NCI-H345 treated with DMSO at 0.1 percent for 48 hours (cell line): ENCODE data around the gene NLRP7.
"Not testable (repeated sequence)": the region's sequence is repeated elsewhere in the genome, so short reads cannot be mapped to it uniquely, and the experiment has no call there.

Experiments used
- DNase-seq: peaks from one replicate; lab custom pipeline; 2025; ENCODE audit not compliant: unreplicated experiment; lab: John Stamatoyannopoulos, UW

NLRP7 gene

DNA sequence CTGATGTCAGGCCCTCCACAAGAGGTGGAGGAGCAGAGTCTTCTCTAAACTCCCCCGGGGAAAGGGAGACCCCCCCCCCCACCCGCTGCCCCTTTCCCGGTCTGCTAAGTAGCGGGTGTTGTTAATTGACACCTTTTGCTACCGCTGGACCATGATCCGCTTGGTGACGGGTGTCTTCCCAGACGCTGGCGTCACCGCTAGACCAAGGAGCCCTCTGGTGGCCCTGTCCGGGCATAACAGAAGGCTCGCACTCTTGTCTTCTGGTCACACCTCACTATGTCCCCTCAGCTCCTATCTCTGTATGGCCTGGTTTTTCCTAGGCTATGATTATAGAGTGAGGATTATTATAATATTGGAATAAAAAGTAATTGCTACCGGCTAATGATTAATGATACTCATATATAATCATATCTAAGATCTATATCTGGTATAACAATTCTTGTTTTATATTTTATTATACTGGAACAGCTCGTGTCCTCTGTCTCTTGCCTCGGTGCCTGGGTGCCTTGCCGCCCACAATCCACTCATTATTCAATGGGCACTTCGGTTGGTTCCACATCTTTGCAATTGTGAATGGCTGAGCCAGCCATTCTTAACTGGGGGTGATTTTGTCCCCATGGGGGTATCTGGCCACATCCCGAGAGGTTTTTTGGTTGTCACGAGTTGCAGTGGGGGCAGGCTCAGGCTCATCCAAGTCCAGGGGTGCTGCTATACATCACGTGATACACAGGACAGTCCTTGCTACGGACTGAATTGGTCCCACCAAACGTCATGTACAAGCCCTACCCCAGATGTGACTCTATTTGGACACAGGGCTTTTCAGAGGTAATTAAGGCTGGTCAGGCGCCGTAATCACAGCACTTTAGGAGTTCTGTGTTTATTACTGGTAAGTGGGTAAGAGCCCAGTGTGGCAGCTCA lies 27.4 kb downstream of the NLRP7 start:
- DNase-seq, result not testable (repeated sequence)

DNA sequence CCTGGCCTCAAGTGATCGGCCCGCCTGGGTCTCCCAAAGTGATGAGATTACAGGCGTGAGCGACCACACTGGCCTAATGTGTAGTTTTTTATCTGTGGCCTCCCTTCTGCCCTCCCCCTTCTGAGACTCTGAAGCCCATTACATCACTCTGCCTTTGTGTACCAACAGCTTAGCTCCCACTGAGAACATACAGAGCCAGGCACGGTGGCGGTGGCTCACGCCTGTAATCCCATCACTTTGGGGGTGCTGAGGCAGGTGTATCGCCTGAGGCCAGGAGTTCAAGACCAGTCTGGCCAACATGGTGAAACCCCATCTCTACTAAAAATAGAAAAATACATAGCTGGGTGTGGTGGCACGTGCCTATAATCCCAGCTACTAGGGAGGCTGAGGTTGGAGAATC lies 28.8 kb downstream of the NLRP7 start:
- DNase-seq, result no peak

- no peak for DNase-seq
Measured at GRCh38 chr19:54916822-54917221, 30.5 kb downstream of the NLRP7 start.

DNA sequence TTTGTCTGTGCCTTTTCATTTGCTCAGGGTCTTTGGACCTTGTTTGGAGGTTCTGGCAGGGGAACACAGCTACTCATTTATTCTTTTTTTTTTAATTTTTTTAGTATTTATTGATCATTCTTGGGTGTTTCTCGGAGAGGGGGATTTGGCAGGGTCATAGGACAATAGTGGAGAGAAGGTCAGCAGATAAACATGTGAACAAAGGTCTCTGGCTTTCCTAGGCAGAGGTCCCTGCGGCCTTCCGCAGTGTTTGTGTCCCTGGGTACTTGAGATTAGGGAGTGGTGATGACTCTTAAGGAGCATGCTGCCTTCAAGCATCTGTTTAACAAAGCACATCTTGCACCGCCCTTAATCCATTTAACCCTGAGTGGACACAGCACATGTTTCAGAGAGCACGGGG lies 39.4 kb downstream of the NLRP7 start:
- not testable (repeated sequence) for DNase-seq

DNA sequence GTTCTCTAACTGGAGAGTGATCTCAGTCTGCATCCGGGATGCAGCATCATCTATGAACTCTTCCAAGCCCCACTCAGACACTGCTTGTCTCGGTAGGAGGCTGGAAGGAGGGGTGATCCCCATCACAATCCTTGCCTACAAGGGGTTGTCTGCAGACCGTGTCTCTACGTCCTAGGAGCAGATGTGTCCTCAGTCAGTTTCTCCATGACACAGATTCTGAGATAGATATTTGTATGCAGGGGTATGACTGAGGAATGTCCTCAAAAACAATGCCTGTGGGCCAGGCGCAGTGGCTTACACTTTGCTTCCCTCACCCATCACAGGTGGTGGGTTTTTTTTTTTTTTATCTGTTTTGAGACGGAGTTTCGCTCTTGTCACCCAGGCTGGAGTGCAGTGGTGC lies 40.5 kb downstream of the NLRP7 start:
- no peak for DNase-seq

DNA sequence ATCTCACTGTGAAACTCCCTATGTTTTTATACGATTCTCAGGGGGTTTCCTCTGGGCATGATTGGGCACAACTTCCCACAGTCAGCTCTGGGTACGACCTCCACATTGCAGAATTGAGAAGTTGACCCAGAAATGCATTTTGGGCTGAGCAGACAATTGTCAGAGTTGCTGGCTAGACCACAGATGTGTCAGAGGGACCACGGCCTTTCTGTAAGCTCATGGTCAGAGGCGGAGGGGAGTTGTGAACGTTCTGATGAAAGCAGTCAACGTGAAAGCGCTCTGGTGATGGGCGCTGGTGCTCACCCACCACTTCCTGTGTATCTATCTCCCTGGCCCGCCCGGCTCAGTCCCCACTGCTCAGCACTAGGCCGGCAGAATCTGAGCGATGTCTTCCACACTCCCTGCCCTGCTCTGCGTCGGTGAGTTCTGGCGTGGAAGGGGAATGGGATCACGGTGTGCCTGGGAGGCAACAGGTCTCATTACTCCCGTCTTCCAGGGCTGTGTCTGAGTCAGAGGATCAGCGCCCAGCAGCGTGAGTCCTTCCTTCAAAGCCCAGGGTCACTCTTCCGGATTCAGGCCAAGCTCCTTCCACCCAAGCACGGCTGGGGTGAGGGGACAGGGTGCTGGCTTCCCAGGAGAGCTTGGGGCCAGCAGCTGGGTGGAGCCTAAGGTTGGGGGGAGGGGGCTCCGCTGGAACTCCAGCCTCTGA lies 41.4 kb downstream of the NLRP7 start, which contains the start of gene NCR1:
Gene NCR1, plus strand, starts transcription at position 346 of the 709 bp plus-strand sequence. Its CDS starts 40 bp downstream, at position 386.
- no peak for DNase-seq

GRCh38 chr19:54905421-54905802 lies 41.9 kb downstream of the NLRP7 start:
- DNase-seq, result no peak

DNA sequence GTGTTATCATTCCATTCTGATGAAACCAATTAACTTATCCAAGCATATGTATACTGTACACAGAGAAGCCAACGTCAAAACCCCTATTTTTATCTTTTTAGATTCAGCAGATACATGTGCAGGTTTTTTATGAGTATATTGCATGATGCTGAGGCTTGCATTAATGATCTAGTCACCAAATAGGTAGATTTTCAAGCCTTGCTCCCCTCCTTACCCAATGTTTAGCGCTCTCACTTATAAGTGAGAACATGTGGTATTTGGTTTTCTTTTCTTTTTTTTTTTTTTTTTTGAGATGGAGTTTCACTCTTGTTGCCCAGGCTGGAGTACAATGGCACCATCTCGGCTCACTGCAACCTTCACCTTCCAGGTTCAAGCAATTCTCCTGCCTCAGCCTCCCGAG lies 43.1 kb downstream of the NLRP7 start:
- not testable (repeated sequence) for DNase-seq

DNA sequence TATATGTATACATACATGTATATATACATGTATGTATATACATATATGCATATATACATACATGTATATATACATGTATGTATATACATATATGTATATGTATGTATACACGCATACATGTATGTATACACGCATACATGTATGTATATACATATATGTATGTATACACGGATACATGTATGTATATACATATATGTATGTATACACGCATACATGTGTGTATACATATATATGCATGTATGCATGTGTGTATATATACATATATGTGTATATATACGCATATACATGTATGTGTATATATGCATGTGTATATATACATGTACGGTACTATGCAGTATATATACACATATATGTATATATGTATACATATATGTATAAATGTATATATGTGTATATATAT lies 44.0 kb downstream of the NLRP7 start:
- DNase-seq, result no peak

- no peak for DNase-seq
Measured at GRCh38 chr19:54902061-54902460, 45.3 kb downstream of the NLRP7 start.

DNA sequence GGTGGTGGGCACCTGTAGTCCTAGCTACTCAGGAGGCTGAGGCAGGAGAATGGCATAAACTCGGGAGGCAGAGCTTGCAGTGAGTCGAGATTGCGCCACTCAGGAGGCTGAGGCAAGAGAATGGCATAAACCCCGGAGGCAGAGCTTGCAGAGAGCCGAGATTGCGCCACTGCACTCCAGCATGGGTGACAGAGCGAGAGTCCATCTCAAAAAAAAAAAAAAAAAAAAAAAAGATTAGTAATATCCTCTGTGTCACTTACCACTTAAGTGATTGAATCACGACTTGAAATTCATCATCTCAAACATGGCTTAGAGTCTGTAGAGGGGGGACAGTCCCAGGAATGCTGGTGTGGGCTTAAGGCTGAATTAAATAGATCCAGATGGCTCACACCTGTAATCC lies 46.2 kb downstream of the NLRP7 start:
- DNase-seq, result not testable (repeated sequence)

DNA sequence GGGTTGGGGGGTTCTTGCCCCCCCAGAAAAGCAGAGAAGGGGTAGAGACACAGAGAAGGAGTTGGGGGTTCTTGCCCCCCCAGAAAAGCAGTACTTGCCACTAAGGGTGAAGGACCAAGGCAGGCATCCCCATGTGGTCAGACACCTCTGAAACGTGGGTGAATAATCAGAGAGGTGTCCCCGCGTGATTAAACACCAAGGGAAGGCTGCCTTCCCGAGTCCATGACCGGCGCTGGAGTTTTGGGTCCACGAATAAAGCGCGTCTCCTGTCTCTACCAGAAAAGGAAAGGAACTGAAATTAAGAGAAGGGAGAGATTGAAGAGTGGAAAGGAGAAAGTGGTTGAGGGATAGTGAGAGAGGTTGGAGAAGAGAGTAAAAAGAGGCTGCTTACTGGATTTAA lies 47.7 kb downstream of the NLRP7 start:
- DNase-seq, result not testable (repeated sequence)

- not testable (repeated sequence) for DNase-seq
Measured at GRCh38 chr19:54898685-54899084, 48.6 kb downstream of the NLRP7 start.

DNA sequence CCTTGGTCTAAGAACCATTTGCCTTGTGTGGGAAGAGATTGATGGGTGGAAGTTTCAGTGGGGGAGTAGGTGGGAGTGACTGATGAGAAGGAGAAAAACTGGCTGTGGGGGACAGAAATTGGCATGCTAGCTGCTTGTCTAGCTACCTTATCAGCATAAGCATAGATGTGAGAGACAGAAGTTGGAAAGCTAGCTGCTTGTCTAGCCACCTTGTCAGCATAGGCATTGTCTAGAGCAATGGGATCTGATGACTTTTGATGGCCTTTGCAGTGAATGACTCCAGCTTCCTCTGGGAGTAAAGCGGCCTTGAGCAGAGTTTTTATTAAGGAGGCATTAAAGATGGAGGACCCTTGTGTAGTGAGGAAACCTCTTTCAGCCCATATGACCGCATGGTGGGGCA lies 51.3 kb downstream of the NLRP7 start:
- no peak for DNase-seq

DNA sequence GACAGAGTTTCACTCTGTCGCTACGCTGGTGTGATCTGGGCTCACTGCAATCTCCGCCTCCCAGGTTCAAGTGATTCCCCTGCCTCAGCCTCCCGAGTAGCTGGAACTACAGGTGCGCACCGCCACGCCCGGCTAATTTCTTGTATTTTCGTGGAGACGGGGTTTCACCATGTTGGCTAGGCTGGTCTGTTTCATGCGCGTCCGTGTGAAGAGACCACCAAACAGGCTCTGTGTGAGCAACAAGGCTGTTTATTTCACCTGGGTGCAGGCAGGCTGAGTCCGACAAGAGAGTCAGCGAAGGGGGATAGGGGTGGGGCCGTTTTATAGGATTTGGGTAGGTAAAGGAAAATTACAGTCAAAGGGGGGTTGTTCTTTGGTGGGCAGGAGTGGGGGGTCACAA lies 53.2 kb downstream of the NLRP7 start:
- not testable (repeated sequence) for DNase-seq

DNA sequence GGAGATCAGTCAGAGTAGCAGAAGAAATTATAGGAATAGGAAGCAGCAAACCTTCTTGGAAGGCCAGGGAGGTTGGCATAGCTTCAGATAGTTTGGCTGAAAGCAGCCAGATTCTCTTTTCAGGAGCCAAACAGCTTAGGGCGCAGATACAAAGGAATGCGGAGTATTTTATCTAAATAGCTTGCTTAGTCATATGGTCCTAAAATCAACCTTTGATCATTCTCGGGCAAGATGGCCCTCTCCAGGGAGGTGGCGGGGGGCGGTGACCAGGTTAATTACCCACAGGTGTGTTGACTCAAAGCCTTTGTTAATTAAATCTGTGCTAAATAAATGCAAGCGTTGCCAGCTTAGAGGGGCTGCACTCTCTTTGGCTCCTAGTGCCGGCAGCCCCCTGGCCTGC lies 53.9 kb downstream of the NLRP7 start:
- no peak for DNase-seq

DNA sequence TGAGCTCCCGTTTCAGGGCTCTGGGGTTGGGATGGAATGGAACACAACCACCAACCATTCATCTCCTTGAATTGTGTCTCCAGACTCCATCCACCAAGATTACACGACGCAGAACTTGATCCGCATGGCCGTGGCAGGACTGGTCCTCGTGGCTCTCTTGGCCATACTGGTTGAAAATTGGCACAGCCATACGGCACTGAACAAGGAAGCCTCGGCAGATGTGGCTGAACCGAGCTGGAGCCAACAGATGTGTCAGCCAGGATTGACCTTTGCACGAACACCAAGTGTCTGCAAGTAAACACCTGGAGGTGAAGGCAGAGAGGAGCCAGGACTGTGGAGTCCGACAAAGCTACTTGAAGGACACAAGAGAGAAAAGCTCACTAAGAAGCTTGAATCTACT lies 57.8 kb downstream of the NLRP7 start:
- DNase-seq, result no peak

DNA sequence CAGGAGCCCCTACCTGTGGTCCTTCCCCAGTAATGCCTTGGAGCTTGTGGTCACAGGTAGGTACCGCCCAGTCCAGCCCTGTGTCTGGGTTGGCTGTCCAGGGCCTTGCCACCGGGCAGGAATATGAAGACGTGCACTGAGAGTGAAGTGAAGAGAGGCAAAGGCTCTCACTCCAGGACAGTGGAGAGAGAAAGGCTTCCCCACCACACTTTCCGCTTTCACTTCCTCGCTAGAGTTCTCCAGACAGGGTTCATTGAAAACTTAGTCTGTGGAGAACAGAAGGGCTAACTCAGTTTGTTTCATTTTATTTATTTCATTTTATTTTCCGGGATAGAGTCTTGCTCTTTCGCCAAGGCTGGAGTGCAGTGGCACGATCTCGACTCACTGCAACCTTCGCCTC lies 59.1 kb downstream of the NLRP7 start:
- DNase-seq, result no peak

DNA sequence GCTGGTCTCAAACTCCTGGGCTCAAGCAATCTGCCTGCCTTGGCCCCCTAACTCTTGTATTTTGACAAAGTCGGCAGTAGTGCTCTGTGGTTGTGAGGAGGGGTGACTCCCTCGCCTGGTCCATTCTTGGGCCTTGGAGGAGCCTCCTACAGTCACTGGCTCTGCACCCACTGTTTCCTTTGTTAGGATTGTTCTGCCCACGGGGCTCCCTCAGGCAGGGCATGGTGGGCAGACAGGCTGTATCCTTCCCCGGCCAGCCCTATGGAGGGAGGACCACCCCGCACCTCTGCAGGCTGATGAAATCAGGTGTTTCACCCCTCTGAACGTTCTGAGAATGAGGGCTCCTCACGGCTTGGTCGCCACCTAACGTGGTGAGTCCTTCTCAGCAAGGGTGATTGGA lies 64.1 kb downstream of the NLRP7 start:
- DNase-seq, result no peak

- DNase-seq, result no peak
Measured at GRCh38 chr19:54882758-54883157, 64.6 kb downstream of the NLRP7 start.

- no peak for DNase-seq
Measured at GRCh38 chr19:54881884-54882283, 65.4 kb downstream of the NLRP7 start.

DNA sequence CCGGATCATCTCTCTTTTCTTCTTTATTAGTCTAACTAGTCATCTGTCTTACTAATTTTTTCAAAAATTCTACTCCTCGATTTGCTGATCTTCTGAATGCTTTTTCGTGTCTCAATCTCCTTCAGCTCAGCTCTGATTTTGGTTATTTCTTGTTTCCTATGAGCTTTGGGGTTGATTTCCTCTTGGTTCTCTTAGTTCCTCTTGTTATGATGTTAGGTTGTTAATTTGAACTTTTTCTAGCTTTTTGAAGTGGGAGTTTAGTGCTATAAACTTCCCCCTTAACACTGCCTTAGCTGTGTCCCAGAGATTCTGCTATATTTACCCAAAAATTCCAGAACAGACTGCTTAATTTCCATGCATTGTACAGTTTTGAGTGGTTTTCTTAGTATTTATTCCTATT lies 69.9 kb downstream of the NLRP7 start:
- no peak for DNase-seq
